Pancreas (tissue), 10 donors: ENCODE measurements around the gene PCDHA1. TPM values are rescaled to one million over a fixed set of nuclear protein-coding genes. Genes with fewer than 3 reads are reported as not detected.
A peak's percentile ranks its signal among the peaks of the same experiment; 100 is the strongest.

Experiments used
- ATAC-seq, 4 donors: fragments of 200-7000 bp; cut with Tn5 transposase; one replicate each; pipeline versions ENCODE4 v1.8.0 to v1.9.1; 2020; ENCODE audit warnings: mild to moderate bottlenecking in 4 of 4, moderate library complexity in 4 of 4
- DNase-seq, 6 donors: peaks; one replicate each; pipeline ENCODE4 v3.0.0-alpha.2; 2020
- FAIRE-seq: peaks from 2 replicates; lab custom pipeline; 2012; peaks lifted over from hg19 to GRCh38; lab: Jason Lieb, UNC
- H3K27ac ChIP-seq, 4 donors: fragments of 200-600 bp; sonication (generic); 1 replicate in 3 of 4; 2 replicates in 1 of 4; pipeline versions ENCODE4 v1.5.0 to v1.8.0; 2020
- H3K27me3 ChIP-seq, 4 donors: fragments of 200-600 bp; one replicate each; pipeline ENCODE4 v1.8.0; 2021
- H3K36me3 ChIP-seq, 3 donors: fragments of 200-600 bp; sonication (generic) in 1 of 3; one replicate each; pipeline versions ENCODE4 v1.5.0 to v1.8.0; 2020 to 2021
- H3K4me1 ChIP-seq, 3 donors: fragments of 200-600 bp; one replicate each; pipeline ENCODE4 v1.8.0; 2021
- H3K4me3 ChIP-seq, 4 donors: fragments of 200-600 bp; sonication (generic) in 2 of 4; one replicate each; pipeline versions ENCODE4 v1.5.0 to v1.8.0; 2020 to 2021
- H3K9me3 ChIP-seq, 4 donors: fragments of 200-600 bp; one replicate each; pipeline ENCODE4 v1.8.0; 2021
- WGBS, 2 donors: extraction: QIAGEN DNeasy Blood & Tissue Kit; methylation state at CpG; one replicate each; pipeline ENCODE4 v1.1.7; 2013; 5-methylcytosine and 5-hydroxymethylcytosine counted together
- intact Hi-C, 3 donors: fragments of 100-400 bp; cut with DNase I; formaldehyde crosslinking; loops; one replicate each; pipeline versions ENCODE4 v1.11.1 to v1.14.2; 2022
- polyA plus RNA-seq, 2 donors: library from polyadenylated mRNA; stranded (reverse); fragments of 200-250 nt; gene quantifications; one replicate each; pipeline ENCODE4 v1.2.3, GENCODE V29; 2013
- total RNA-seq, 6 donors: library from RNA; stranded (reverse); fragmentation: NEBNext Ultra II Directional in 4 of 6; extraction: Animal tissue kit (Norgen Biotek cat#: 25700) in 4 of 6; gene quantifications; one replicate each; pipeline versions ENCODE4 v1.2.1 to v1.2.4, GENCODE V29; 2021 to 2023
- TF ChIP-seq, protein P1 (sequence below), 4 donors: fragments of 200-600 bp; sonication (generic) in 3 of 4; IDR thresholded peaks; one replicate each; pipeline versions ENCODE4 v1.5.0 to v1.8.0; 2021; ENCODE audit warnings: antibody characterized with exemption in 4 of 4
- donor health status: healthy with polysubstance abuse.
- donor health status: DM: no; HTN: no; CAD: no; lungs with moderate emphysema.
- donor health status: DM: no; HTN: no; CAD: no.
- donor health status: control.
- donor health status: control.
- donor health status: Bipolar disorder and iron deficiency.
- donor health status: DM: yes; HTN: yes; CAD: no.
- donor health status: DM: no; HTN: no; CAD: no.
- donor health status: DM: no; HTN: no; CAD: no.
- donor health status: DM: yes; HTN: yes; CAD: no.

PCDHA1 gene
- total and polyA plus RNA-seq, 8 donors, result 0.03 to 0.47 (median 0.09) TPM; not detected in 2

- intact Hi-C loops, result no loop called here
- FAIRE-seq (no peak), ATAC-seq (peak; percentile 79 to 97 (median 90)), DNase-seq (no peak)
- H3K27me3 ChIP-seq, result no peaks in the 10 kb centered on the region
- WGBS, 2 donors, result 18% methylated on average over 44 of the region's 44 CpGs; no CpG with 5 or more reads in 1 of the 2 donors
- no peaks in the 10 kb centered on the region for H3K36me3 ChIP-seq
- H3K4me1 ChIP-seq, result no peaks in the 10 kb centered on the region
- peak within 1 kb of the TSS in 3 of 4 donors; percentile 34 to 54 (median 38) for H3K27ac ChIP-seq
- TF ChIP-seq, protein P1, sequence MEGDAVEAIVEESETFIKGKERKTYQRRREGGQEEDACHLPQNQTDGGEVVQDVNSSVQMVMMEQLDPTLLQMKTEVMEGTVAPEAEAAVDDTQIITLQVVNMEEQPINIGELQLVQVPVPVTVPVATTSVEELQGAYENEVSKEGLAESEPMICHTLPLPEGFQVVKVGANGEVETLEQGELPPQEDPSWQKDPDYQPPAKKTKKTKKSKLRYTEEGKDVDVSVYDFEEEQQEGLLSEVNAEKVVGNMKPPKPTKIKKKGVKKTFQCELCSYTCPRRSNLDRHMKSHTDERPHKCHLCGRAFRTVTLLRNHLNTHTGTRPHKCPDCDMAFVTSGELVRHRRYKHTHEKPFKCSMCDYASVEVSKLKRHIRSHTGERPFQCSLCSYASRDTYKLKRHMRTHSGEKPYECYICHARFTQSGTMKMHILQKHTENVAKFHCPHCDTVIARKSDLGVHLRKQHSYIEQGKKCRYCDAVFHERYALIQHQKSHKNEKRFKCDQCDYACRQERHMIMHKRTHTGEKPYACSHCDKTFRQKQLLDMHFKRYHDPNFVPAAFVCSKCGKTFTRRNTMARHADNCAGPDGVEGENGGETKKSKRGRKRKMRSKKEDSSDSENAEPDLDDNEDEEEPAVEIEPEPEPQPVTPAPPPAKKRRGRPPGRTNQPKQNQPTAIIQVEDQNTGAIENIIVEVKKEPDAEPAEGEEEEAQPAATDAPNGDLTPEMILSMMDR (IDR thresholded peaks at IDR 0.05), result peak in 2 of 4 donors; percentile 5 to 12
- peak within 1 kb of the TSS in 3 of 4 donors; percentile 13 to 38 (median 34) for H3K4me3 ChIP-seq
- no peaks in the 10 kb centered on the region for H3K9me3 ChIP-seq
Observed at GRCh38 chr5:140855772-140856674, 70.1 kb downstream of the PCDHA1 start, which contains the start of gene PCDHA10. Gene PCDHA10 (plus strand): TSS chr5:140855897. CDS start chr5:140856049, 152 bp downstream.

DNA sequence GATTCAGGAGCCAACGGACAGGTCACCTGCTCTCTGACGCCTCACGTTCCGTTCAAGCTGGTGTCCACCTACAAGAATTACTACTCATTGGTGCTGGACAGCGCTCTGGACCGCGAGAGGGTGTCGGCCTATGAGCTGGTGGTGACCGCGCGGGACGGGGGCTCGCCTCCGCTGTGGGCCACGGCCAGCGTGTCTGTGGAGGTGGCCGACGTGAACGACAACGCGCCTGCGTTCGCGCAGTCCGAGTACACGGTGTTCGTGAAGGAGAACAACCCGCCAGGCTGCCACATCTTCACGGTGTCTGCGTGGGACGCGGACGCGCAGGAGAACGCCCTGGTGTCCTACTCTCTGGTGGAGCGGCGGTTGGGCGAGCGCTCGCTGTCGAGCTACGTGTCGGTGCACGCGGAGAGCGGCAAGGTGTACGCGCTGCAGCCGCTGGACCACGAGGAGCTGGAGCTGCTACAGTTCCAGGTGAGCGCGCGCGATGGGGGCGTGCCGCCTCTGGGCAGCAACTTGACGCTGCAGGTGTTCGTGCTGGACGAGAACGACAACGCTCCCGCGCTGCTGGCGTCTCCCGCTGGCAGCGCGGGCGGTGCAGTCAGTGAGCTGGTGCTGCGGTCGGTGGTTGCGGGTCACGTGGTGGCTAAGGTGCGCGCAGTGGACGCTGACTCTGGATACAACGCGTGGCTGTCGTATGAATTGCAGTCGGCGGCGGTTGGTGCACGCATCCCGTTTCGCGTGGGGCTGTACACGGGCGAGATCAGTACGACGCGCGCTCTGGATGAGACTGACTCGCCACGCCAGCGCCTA is 71.4 kb downstream of the PCDHA1 start:
- no peaks in the 10 kb centered on the region for H3K36me3 ChIP-seq
- no peak for FAIRE-seq
- no peaks in the 10 kb centered on the region for H3K9me3 ChIP-seq
- TF ChIP-seq, protein P1 (IDR thresholded peaks at IDR 0.05), result no peak
- H3K27ac ChIP-seq, result no peak overlapping the region
- DNase-seq, result peak in 1 of 6 donors; percentile 61
- ATAC-seq, result no peak
- no peaks in the 10 kb centered on the region for H3K4me1 ChIP-seq
- 45% methylated on average over 94 of the region's 94 CpGs; no CpG with 5 or more reads in 1 of the 2 donors for WGBS, 2 donors
- no peak overlapping the region for H3K4me3 ChIP-seq
- H3K27me3 ChIP-seq, result no peaks in the 10 kb centered on the region
- intact Hi-C loops, result no loop called here

DNA sequence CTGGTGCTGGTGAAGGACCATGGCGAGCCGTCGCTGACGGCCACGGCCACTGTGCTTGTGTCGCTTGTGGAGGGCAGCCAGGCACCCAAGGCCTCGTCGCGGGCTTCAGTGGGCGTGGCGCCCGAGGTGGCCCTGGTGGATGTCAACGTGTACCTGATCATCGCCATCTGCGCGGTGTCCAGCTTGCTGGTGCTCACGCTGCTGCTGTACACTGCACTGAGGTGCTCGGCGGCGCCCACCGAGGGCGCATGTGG is 72.0 kb downstream of the PCDHA1 start:
- intact Hi-C loops, result no loop called here
- Histone ChIP-seq H3K27ac (no peak overlapping the region), H3K4me3 (no peak overlapping the region), H3K9me3 (no peaks in the 10 kb centered on the region), H3K27me3 (no peaks in the 10 kb centered on the region), H3K4me1 (no peaks in the 10 kb centered on the region), H3K36me3 (no peaks in the 10 kb centered on the region)
- FAIRE-seq (no peak), ATAC-seq (no peak), DNase-seq (no peak)
- WGBS, 2 donors, result 47% methylated on average over 22 of the region's 22 CpGs; no CpG with 5 or more reads in 1 of the 2 donors
- TF ChIP-seq, protein P1 (IDR thresholded peaks at IDR 0.05), result no peak

DNA sequence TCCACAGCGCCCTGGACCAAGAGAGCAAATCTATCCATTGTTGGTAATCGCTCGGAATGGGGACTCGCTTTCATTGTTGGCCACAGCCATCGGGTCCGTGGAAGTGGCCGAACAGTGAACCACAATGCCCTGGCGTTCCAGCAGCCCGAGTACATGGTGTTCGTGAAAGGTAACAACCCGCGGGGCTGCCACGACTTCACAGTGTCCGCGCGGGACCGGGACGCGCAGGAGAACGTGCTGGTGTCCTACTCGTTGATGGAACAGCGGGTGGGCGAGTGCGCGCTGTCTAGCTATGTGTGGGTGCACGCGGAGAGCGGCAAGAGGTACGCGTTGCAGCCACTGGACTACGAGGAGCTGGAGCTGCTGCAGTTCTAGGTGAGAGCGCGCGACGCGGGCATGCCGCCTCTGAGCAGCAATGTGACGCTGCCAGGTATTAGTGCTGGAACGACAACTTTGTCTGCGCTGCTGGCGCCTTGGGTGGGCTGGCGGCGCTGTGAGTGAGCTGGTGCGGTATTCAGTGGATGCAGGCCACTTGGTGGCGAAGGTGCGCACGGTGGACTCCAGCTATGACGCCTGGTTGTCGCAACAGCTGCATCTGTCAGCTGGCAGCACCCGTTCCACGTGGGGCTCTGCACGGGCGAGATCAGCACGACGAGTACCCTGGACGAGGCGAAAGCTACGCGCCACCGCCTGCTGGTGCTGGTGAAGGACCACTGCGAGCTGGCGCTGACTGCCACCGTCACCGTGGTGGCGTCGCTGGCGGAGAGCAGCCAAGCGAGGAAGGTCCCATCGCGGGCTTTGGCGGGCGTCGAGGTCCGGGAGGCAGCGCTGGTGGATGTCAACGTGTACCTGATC is 76.7 kb downstream of the PCDHA1 start:
- H3K27me3 ChIP-seq, result no peaks in the 10 kb centered on the region
- no peak for FAIRE-seq
- H3K4me3 ChIP-seq, result no peak overlapping the region
- TF ChIP-seq, protein P1 (IDR thresholded peaks at IDR 0.05), result no peak
- intact Hi-C loops, result no loop called here
- DNase-seq, result peak in 1 of 6 donors; percentile 54
- H3K9me3 ChIP-seq, result no peaks in the 10 kb centered on the region
- 33 to 36% methylated on average over 64 to 76 of the region's 76 CpGs for WGBS, 2 donors
- H3K36me3 ChIP-seq, result no peaks in the 10 kb centered on the region
- no peak overlapping the region for H3K27ac ChIP-seq
- ATAC-seq, result no peak
- H3K4me1 ChIP-seq, result no peaks in the 10 kb centered on the region
